ENCODE measurements around the gene CHMP2B.

Gene CHMP2B

DNA sequence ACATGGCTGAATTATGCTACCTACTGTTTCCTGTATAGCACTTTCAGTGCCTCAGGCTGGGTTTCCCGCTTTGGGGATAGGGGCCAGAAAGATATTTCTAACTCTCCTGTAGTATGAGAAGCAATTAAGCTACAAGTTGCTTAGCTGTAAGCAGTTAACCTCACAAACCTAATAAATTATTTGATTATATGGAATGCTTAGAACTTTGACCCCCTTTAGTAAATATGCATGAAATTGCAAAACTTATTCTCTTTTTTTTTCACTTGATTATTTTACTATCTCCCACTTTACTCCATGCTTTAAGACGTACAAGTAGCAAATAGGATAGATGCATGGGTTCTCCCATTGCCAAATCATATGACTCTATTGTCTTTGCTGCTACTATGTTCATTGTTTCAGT, 27.5 kb upstream of the CHMP2B start:
- no peaks in the 10 kb centered on the region for H3K4me1 ChIP-seq (ENCODE audit: control insufficient read depth, insufficient read depth, low read length)
- H3K27me3 ChIP-seq (ENCODE audit: control insufficient read depth, insufficient read depth, low read length) = no peaks in the 10 kb centered on the region
- no peaks in the 10 kb centered on the region for H3K9me3 ChIP-seq (ENCODE audit: control insufficient read depth, insufficient read depth, low read length)
- no peak overlapping the region for H3K27ac ChIP-seq (ENCODE audit: low read length)
- WGBS (ENCODE audit: insufficient coverage, insufficient read length) = no CpG with 5 or more reads among the region's 2 CpGs
- no peak overlapping the region for H3K4me3 ChIP-seq (ENCODE audit: low read length)
- DNase-seq (ENCODE audit: low read depth, low spot score) = no peak
- H3K36me3 ChIP-seq (ENCODE audit: control insufficient read depth, insufficient read depth, low read length) = no peaks in the 10 kb centered on the region

- H3K27ac ChIP-seq (ENCODE audit: low read length) = no peak overlapping the region
- no peaks in the 10 kb centered on the region for H3K9me3 ChIP-seq (ENCODE audit: control insufficient read depth, insufficient read depth, low read length)
- DNase-seq (ENCODE audit: low read depth, low spot score) = no peak
- H3K36me3 ChIP-seq (ENCODE audit: control insufficient read depth, insufficient read depth, low read length) = no peaks in the 10 kb centered on the region
- WGBS (ENCODE audit: insufficient coverage, insufficient read length) = no CpG with 5 or more reads among the region's 3 CpGs
- no peaks in the 10 kb centered on the region for H3K4me1 ChIP-seq (ENCODE audit: control insufficient read depth, insufficient read depth, low read length)
- no peak overlapping the region for H3K4me3 ChIP-seq (ENCODE audit: low read length)
- no peaks in the 10 kb centered on the region for H3K27me3 ChIP-seq (ENCODE audit: control insufficient read depth, insufficient read depth, low read length)
These were observed 27.0 kb upstream of the CHMP2B start for GRCh38 chr3:87200060-87200647.

DNA sequence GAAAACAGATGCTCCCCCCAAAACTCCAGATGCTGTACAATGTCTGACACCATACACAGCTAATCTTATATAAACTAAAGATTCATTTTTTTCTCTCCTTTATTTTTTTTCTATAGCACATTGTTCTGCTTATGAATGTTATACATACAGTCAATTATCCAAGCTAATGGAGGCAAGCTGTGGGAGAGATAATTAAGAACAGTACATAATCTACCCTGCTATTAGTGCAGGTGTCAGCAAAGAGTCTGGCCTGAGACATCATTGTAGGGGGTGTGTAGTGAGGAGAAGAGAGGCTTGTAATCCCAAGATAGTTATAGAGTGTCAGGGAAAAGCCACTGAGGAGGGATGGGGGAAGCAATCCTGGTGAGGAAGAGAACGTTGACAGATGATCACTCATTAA, 25.4 kb upstream of the CHMP2B start:
- no peaks in the 10 kb centered on the region for H3K9me3 ChIP-seq (ENCODE audit: control insufficient read depth, insufficient read depth, low read length)
- no peaks in the 10 kb centered on the region for H3K27me3 ChIP-seq (ENCODE audit: control insufficient read depth, insufficient read depth, low read length)
- no peak overlapping the region for H3K4me3 ChIP-seq (ENCODE audit: low read length)
- DNase-seq (ENCODE audit: low read depth, low spot score) = no peak
- H3K27ac ChIP-seq (ENCODE audit: low read length) = no peak overlapping the region
- no CpG with 5 or more reads among the region's 1 CpG for WGBS (ENCODE audit: insufficient coverage, insufficient read length)
- no peaks in the 10 kb centered on the region for H3K36me3 ChIP-seq (ENCODE audit: control insufficient read depth, insufficient read depth, low read length)
- H3K4me1 ChIP-seq (ENCODE audit: control insufficient read depth, insufficient read depth, low read length) = no peaks in the 10 kb centered on the region

- H3K27me3 ChIP-seq (ENCODE audit: control insufficient read depth, insufficient read depth, low read length) = no peaks in the 10 kb centered on the region
- H3K36me3 ChIP-seq (ENCODE audit: control insufficient read depth, insufficient read depth, low read length) = no peaks in the 10 kb centered on the region
- H3K27ac ChIP-seq (ENCODE audit: low read length) = no peak overlapping the region
- H3K4me3 ChIP-seq (ENCODE audit: low read length) = no peak overlapping the region
- H3K4me1 ChIP-seq (ENCODE audit: control insufficient read depth, insufficient read depth, low read length) = no peaks in the 10 kb centered on the region
- WGBS (ENCODE audit: insufficient coverage, insufficient read length) = no CpG with 5 or more reads among the region's 1 CpG
- H3K9me3 ChIP-seq (ENCODE audit: control insufficient read depth, insufficient read depth, low read length) = no peaks in the 10 kb centered on the region
- DNase-seq (ENCODE audit: low read depth, low spot score) = no peak
These were observed 23.3 kb upstream of the CHMP2B start for GRCh38 chr3:87203809-87204208.

GRCh38 chr3:87206070-87206469, 21.0 kb upstream of the CHMP2B start:
- Histone ChIP-seq H3K9me3 (ENCODE audit: control insufficient read depth, insufficient read depth, low read length) (no peaks in the 10 kb centered on the region), H3K27ac (ENCODE audit: low read length) (no peak overlapping the region), H3K27me3 (ENCODE audit: control insufficient read depth, insufficient read depth, low read length) (no peaks in the 10 kb centered on the region), H3K36me3 (ENCODE audit: control insufficient read depth, insufficient read depth, low read length) (no peaks in the 10 kb centered on the region), H3K4me1 (ENCODE audit: control insufficient read depth, insufficient read depth, low read length) (no peaks in the 10 kb centered on the region), H3K4me3 (ENCODE audit: low read length) (no peak overlapping the region)
- WGBS (ENCODE audit: insufficient coverage, insufficient read length) = no CpG with 5 or more reads among the region's 2 CpGs
- DNase-seq (ENCODE audit: low read depth, low spot score) = no peak

DNA sequence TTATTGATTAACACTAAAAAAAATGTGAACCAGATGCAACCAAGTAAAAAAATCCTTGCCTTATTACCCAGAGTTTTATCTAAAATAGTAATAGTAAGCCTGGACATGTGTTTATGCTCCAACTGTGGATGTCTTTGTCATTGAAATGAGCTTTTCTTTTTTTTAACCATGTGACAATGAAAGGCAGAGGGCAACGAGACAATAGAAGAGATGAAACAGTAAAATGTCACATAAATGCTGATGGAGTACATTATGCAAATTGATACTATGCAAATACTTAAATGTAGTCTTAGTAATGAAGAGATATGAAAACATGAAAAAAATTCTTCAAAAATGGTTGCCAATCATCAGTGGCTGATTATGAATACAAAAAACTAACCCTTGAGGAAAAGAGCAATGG, 20.5 kb upstream of the CHMP2B start:
- Histone ChIP-seq H3K27me3 (ENCODE audit: control insufficient read depth, insufficient read depth, low read length) (no peaks in the 10 kb centered on the region), H3K9me3 (ENCODE audit: control insufficient read depth, insufficient read depth, low read length) (no peaks in the 10 kb centered on the region), H3K4me1 (ENCODE audit: control insufficient read depth, insufficient read depth, low read length) (no peaks in the 10 kb centered on the region), H3K36me3 (ENCODE audit: control insufficient read depth, insufficient read depth, low read length) (no peaks in the 10 kb centered on the region), H3K4me3 (ENCODE audit: low read length) (no peak overlapping the region), H3K27ac (ENCODE audit: low read length) (no peak overlapping the region)
- no CpG with 5 or more reads among the region's 1 CpG for WGBS (ENCODE audit: insufficient coverage, insufficient read length)
- DNase-seq (ENCODE audit: low read depth, low spot score) = no peak

- Histone ChIP-seq H3K4me3 (ENCODE audit: low read length) (no peak overlapping the region), H3K27ac (ENCODE audit: low read length) (no peak overlapping the region), H3K27me3 (ENCODE audit: control insufficient read depth, insufficient read depth, low read length) (no peaks in the 10 kb centered on the region), H3K4me1 (ENCODE audit: control insufficient read depth, insufficient read depth, low read length) (no peaks in the 10 kb centered on the region), H3K36me3 (ENCODE audit: control insufficient read depth, insufficient read depth, low read length) (no peaks in the 10 kb centered on the region), H3K9me3 (ENCODE audit: control insufficient read depth, insufficient read depth, low read length) (no peaks in the 10 kb centered on the region)
- no CpG with 5 or more reads among the region's 1 CpG for WGBS (ENCODE audit: insufficient coverage, insufficient read length)
- DNase-seq (ENCODE audit: low read depth, low spot score) = no peak
These were observed 19.6 kb upstream of the CHMP2B start for GRCh38 chr3:87207460-87207859.

DNA sequence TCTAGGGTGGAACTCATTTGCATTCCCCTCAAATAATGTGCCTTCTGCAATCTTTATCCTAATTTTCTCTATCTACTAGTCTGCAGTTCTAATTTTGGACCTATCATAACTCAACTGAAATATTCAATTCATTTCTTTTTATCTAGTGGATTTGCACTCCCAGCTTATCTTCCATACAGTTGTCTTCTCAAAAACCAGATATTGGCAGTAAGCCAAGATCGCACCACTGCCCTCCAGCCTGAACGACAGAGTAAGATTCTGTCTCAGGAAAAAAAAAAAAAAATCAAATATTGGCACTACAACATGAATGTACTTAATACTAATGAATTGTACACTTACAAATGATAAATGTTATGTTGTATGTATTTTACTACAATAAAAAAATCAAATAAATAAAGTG, 18.0 kb upstream of the CHMP2B start:
- no peaks in the 10 kb centered on the region for H3K9me3 ChIP-seq (ENCODE audit: control insufficient read depth, insufficient read depth, low read length)

GRCh38 chr3:87218560-87218959, 8.5 kb upstream of the CHMP2B start:
- WGBS (ENCODE audit: insufficient coverage, insufficient read length) = no CpG with 5 or more reads among the region's 1 CpG
- H3K27me3 ChIP-seq (ENCODE audit: control insufficient read depth, insufficient read depth, low read length) = no peaks in the 10 kb centered on the region
- no peak for DNase-seq (ENCODE audit: low read depth, low spot score)
- no peak overlapping the region for H3K27ac ChIP-seq (ENCODE audit: low read length)
- no peaks in the 10 kb centered on the region for H3K4me1 ChIP-seq (ENCODE audit: control insufficient read depth, insufficient read depth, low read length)
- no peaks in the 10 kb centered on the region for H3K36me3 ChIP-seq (ENCODE audit: control insufficient read depth, insufficient read depth, low read length)
- no peaks in the 10 kb centered on the region for H3K9me3 ChIP-seq (ENCODE audit: control insufficient read depth, insufficient read depth, low read length)
- no peak overlapping the region for H3K4me3 ChIP-seq (ENCODE audit: low read length)

More for the DNA sequence above, 18.0 kb upstream of the CHMP2B start:
- DNase-seq (ENCODE audit: low read depth, low spot score) = no peak
- WGBS (ENCODE audit: insufficient coverage, insufficient read length) = no CpG with 5 or more reads among the region's 2 CpGs
- no peak overlapping the region for H3K4me3 ChIP-seq (ENCODE audit: low read length)
- no peaks in the 10 kb centered on the region for H3K36me3 ChIP-seq (ENCODE audit: control insufficient read depth, insufficient read depth, low read length)
- no peaks in the 10 kb centered on the region for H3K27me3 ChIP-seq (ENCODE audit: control insufficient read depth, insufficient read depth, low read length)
- no peak overlapping the region for H3K27ac ChIP-seq (ENCODE audit: low read length)
- no peaks in the 10 kb centered on the region for H3K4me1 ChIP-seq (ENCODE audit: control insufficient read depth, insufficient read depth, low read length)

DNA sequence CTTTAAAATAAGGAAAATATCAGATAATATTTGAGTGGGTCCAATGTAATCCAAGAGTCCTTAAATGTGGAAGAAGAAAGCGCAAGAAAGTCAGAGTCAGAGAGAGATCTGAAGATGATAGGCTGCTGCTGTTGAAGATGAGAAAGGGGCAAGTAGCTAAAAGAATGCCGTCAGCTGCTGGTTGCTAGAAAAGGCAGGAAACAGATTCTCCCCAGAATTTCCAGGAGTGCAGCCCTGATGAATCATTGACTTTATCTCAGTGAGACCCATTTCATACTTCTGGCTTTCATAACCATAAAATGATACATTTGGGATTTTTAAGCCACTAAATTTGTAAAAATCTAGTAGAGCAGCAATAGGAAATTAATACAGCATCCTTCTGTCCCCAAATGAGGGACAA, 7.5 kb upstream of the CHMP2B start:
- DNase-seq (ENCODE audit: low read depth, low spot score) = no peak

GRCh38 chr3:87225659-87226058, 1.4 kb upstream of the CHMP2B start:
- no peaks in the 10 kb centered on the region for H3K9me3 ChIP-seq (ENCODE audit: control insufficient read depth, insufficient read depth, low read length)
- H3K4me3 ChIP-seq (ENCODE audit: low read length) = no peak overlapping the region
- no CpG with 5 or more reads among the region's 5 CpGs for WGBS (ENCODE audit: insufficient coverage, insufficient read length)
- no peak for DNase-seq (ENCODE audit: low read depth, low spot score)
- H3K27me3 ChIP-seq (ENCODE audit: control insufficient read depth, insufficient read depth, low read length) = no peaks in the 10 kb centered on the region
- H3K36me3 ChIP-seq (ENCODE audit: control insufficient read depth, insufficient read depth, low read length) = no peaks in the 10 kb centered on the region
- no peaks in the 10 kb centered on the region for H3K4me1 ChIP-seq (ENCODE audit: control insufficient read depth, insufficient read depth, low read length)
- no peak overlapping the region for H3K27ac ChIP-seq (ENCODE audit: low read length)

More for the DNA sequence above, 7.5 kb upstream of the CHMP2B start:
- Histone ChIP-seq H3K36me3 (ENCODE audit: control insufficient read depth, insufficient read depth, low read length) (no peaks in the 10 kb centered on the region), H3K9me3 (ENCODE audit: control insufficient read depth, insufficient read depth, low read length) (no peaks in the 10 kb centered on the region), H3K4me3 (ENCODE audit: low read length) (no peak overlapping the region), H3K27ac (ENCODE audit: low read length) (no peak overlapping the region), H3K4me1 (ENCODE audit: control insufficient read depth, insufficient read depth, low read length) (no peaks in the 10 kb centered on the region), H3K27me3 (ENCODE audit: control insufficient read depth, insufficient read depth, low read length) (no peaks in the 10 kb centered on the region)
- no CpG with 5 or more reads among the region's 2 CpGs for WGBS (ENCODE audit: insufficient coverage, insufficient read length)

All from iPS DF 6.9 (cell line).